Psoas muscle (tissue), 8 donors: Measurements from ENCODE around the gene ARG1. TPM values are rescaled to one million over a fixed set of nuclear protein-coding genes. Genes with fewer than 3 reads are reported as not detected.

Experiments
- ATAC-seq, 4 donors: fragments of 200-7000 bp; cut with Tn5 transposase; one replicate each; pipeline ENCODE4 v1.9.1; 2020; ENCODE audit warnings: moderate library complexity in 3 of 4, mild to moderate bottlenecking in 2 of 4
- DNase-seq, 2 donors: peaks; one replicate each; pipeline ENCODE4 v3.0.0-alpha.2; 2020
- H3K27ac ChIP-seq: fragments of 200-600 bp; one replicate; pipeline ENCODE4 v1.8.0; 2022
- H3K27me3 ChIP-seq, 3 donors: fragments of 200-600 bp in 1 of 3; one replicate each; pipeline versions ENCODE4 v1.6.1 to v1.8.0; 2013 to 2022; ENCODE audit warnings: low read length in 2 of 3, mild to moderate bottlenecking in 2 of 3, moderate library complexity in 1 of 3; ENCODE audit not compliant: insufficient read depth in 3 of 3
- H3K36me3 ChIP-seq, 2 donors: fragments of 200-600 bp in 1 of 2; one replicate each; pipeline versions ENCODE4 v1.6.1 to v1.8.0; 2013 to 2022; ENCODE audit warnings: low read depth in 1 of 2, mild to moderate bottlenecking in 1 of 2, moderate library complexity in 1 of 2; ENCODE audit not compliant: insufficient read depth in 1 of 2
- H3K4me1 ChIP-seq: fragments of 200-600 bp; one replicate; pipeline ENCODE4 v1.8.0; 2022
- H3K4me3 ChIP-seq: fragments of 200-600 bp; one replicate; pipeline ENCODE4 v1.8.0; 2022; ENCODE audit warnings: mild to moderate bottlenecking
- H3K9me3 ChIP-seq: fragments of 200-600 bp; one replicate; pipeline ENCODE4 v1.8.0; 2022
- CTCF ChIP-seq: fragments of 200-600 bp; IDR thresholded peaks from one replicate; pipeline ENCODE4 v1.8.0; 2022; ENCODE audit warnings: antibody characterized with exemption
- WGBS, 3 donors: extraction: QIAGEN DNeasy Blood & Tissue Kit; methylation state at CpG; one replicate each; pipeline versions ENCODE4 v1.1.6 to v1.1.7; 2013; 5-methylcytosine and 5-hydroxymethylcytosine counted together
- intact Hi-C, 2 donors: fragments of 100-400 bp; cut with DNase I; formaldehyde crosslinking; loops; one replicate each; pipeline versions ENCODE4 v1.11.0 to v1.14.2; 2022
- polyA plus RNA-seq, 3 donors: library from polyadenylated mRNA; stranded (reverse); fragments of 200-250 nt; gene quantifications; one replicate each; pipeline ENCODE4 v1.2.3, GENCODE V29; 2013
- total RNA-seq, 4 donors: library from RNA; stranded (reverse); fragmentation: NEBNext Ultra II Directional in 2 of 4; extraction: Animal tissue kit (Norgen Biotek cat#: 25700) in 2 of 4; gene quantifications; one replicate each; pipeline versions ENCODE4 v1.2.1 to v1.2.4, GENCODE V29; 2021 to 2023
- donor health status: healthy with polysubstance abuse.
- donor health status: DM: no; HTN: no; CAD: no; lungs with moderate emphysema.
- donor health status: Bipolar disorder and iron deficiency.
- donor health status: healthy.
- donor health status: DM: yes; HTN: yes; CAD: no.
- donor health status: DM: no; HTN: no; CAD: no.
- donor health status: DM: no; HTN: no; CAD: no.
- donor health status: DM: yes; HTN: yes; CAD: no.

Gene ARG1
- total and polyA plus RNA-seq, 7 donors = 0.08 to 0.59 (median 0.21) TPM; not detected in 1

- TF ChIP-seq CTCF = no peak
- Histone ChIP-seq H3K4me1 (no peaks in the 10 kb centered on the region), H3K27me3 (no peaks in the 10 kb centered on the region), H3K36me3 (no peaks in the 10 kb centered on the region), H3K4me3 (no peak overlapping the region), H3K27ac (no peak overlapping the region), H3K9me3 (no peaks in the 10 kb centered on the region)
- intact Hi-C loops = no loop called here
- 92 to 94% (median 94%) methylated on average over 4 of the region's 4 CpGs for WGBS, 3 donors
- DNase-seq (no peak), ATAC-seq (no peak)
These were observed 10.9 kb upstream of the ARG1 start for GRCh38 chr6:131561925-131562707.

DNA sequence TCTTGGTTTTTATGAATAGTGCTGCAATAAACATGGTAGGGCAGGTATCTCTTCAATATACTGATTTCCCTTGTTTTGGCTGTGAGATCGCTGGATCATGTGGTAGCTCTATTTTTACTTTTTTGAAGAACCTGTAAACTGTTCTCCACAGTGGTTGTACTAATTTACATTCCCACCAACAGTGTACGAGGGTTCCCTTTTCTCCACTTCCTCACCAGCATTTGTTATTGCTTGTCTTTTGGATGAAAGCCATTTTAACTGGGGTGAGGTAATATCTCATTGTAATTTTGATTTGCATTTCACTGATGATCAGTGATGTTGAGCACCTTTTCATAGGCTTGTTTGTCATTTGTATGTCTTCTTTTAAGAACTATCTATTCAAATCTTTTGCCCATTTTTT lies 8.0 kb upstream of the ARG1 start:
- Histone ChIP-seq H3K27me3 (no peaks in the 10 kb centered on the region), H3K36me3 (no peaks in the 10 kb centered on the region), H3K4me3 (no peak overlapping the region), H3K4me1 (no peaks in the 10 kb centered on the region), H3K27ac (no peak overlapping the region), H3K9me3 (no peaks in the 10 kb centered on the region)
- intact Hi-C loops = no loop called here
- 69 to 73% (median 72%) methylated on average over 2 of the region's 2 CpGs for WGBS, 3 donors
- no peak for ATAC-seq
- TF ChIP-seq CTCF = no peak
- no peak for DNase-seq

- no peaks in the 10 kb centered on the region for H3K27me3 ChIP-seq
- intact Hi-C loops = no loop called here
- H3K27ac ChIP-seq = no peak overlapping the region
- ATAC-seq (no peak), DNase-seq (no peak)
- WGBS, 3 donors = 62 to 67% (median 63%) methylated on average over 4 of the region's 4 CpGs
- no peak overlapping the region for H3K4me3 ChIP-seq
- H3K4me1 ChIP-seq = no peaks in the 10 kb centered on the region
- no peak for TF ChIP-seq CTCF
- no peaks in the 10 kb centered on the region for H3K36me3 ChIP-seq
- H3K9me3 ChIP-seq = no peaks in the 10 kb centered on the region
These were observed 4.3 kb upstream of the ARG1 start for GRCh38 chr6:131568726-131569125.

DNA sequence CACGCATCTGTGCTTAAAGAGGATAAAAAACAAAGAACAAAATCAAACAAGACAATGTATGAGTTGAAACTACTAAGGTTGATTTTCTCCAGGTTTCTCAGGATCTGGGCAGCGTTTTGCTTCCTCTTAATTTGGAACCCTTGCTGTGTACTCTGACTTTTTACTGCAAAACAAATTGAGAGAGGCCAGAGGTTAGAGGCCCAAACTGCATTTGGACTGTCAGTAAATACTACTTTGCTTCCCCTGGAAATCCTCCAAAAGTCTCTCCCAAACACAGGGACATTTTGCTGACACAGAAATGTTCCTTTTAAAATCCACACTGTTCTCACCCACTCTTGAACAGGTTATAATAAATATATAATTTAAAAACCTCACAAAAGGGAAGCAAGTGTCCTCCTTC lies 1.1 kb downstream of the ARG1 start:
- H3K36me3 ChIP-seq = peaks cover 0 to 3% of the 10 kb centered on the region in 2 donors
- H3K27ac ChIP-seq = no peak overlapping the region
- DNase-seq = no peak
- intact Hi-C loops = no loop called here
- no peak for ATAC-seq
- 53 to 59% (median 54%) methylated on average over 2 of the region's 2 CpGs for WGBS, 3 donors
- no peak overlapping the region for H3K4me3 ChIP-seq
- no peak for TF ChIP-seq CTCF
- H3K9me3 ChIP-seq = no peaks in the 10 kb centered on the region
- no peaks in the 10 kb centered on the region for H3K27me3 ChIP-seq
- H3K4me1 ChIP-seq = no peaks in the 10 kb centered on the region

DNA sequence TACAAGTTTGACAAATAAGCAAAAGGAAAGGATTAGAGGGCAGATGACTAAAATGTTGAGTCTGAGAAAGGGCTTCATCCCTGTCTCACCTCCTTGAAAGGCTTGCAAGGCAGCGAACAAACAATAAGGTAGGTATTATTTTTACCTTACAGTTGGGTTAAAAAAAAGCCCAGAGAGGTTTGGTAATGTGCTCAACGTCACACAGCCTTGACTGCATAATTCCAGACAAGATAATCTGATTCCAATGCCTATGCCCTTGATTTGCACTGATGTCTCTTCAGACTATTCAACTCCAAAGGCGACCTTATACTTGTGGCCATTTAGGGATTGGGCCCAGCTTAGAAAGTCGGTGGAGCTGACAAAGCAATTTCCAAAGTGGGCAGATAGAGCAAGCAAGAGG lies 1.7 kb downstream of the ARG1 start:
- 93 to 96% (median 94%) methylated on average over 4 of the region's 4 CpGs for WGBS, 3 donors
- H3K27ac ChIP-seq = no peak overlapping the region
- DNase-seq (no peak), ATAC-seq (no peak)
- no peak for TF ChIP-seq CTCF
- H3K27me3 ChIP-seq = no peaks in the 10 kb centered on the region
- H3K4me1 ChIP-seq = no peaks in the 10 kb centered on the region
- H3K9me3 ChIP-seq = no peaks in the 10 kb centered on the region
- intact Hi-C loops = no loop called here
- no peak overlapping the region for H3K4me3 ChIP-seq
- H3K36me3 ChIP-seq = peaks cover 0 to 7% of the 10 kb centered on the region in 2 donors
